ENCODE data around the gene UFD1.

DNA sequence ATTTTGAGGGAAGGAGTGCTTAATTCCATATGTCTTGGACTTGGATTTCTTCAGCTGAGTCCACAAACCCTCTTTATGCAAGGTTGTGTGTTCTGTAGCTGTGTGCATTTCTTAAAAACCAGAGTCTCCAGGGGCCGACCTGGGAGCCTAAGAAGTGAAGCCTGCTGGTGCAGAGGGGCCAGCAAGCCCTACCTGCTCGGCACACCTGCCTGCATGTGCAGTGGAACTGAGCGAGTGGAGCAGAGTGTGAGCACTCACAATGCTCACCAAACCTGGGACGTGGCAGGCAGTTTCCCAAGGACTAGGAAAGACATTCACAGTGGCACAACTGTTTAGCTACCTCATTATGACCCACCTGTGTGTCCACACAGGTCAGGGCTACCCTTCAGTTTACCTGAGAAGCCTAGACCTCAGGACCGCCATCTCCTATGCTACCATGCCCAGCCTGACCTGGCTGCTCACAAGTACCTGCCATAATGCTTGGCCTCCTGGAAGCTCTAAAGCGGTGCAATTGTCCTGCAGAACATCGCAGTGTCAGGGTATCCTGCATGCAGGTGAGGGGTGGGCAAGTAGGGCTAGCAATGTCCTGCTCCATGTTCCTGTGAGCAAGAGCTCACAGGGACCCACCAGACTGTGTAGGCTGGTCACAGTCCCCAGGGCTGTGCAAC, 35.3 kb downstream of the UFD1 start:
- TF ChIP-seq ZBTB43 (CRISPR knock-in tag; conservative IDR thresholded peaks at IDR 0.05) (no peak), DNMT1 (CRISPR knock-in tag; IDR thresholded peaks at IDR 0.05) (no peak), ZNF776 (CRISPR knock-in tag; IDR thresholded peaks at IDR 0.05) (no peak), DPF2 (CRISPR knock-in tag; IDR thresholded peaks at IDR 0.05; ENCODE audit: borderline replicate concordance, low read depth) (no peak), EP300 (IDR thresholded peaks at IDR 0.05; ENCODE audit: low read depth in 2 of 2, low read length in 2 of 2) (no peak), EP300 (CRISPR knock-in tag; IDR thresholded peaks at IDR 0.05; ENCODE audit: borderline replicate concordance) (no peak), RFX1 (IDR thresholded peaks at IDR 0.05) (no peak), MLX (CRISPR knock-in tag; IDR thresholded peaks at IDR 0.05) (no peak), HCFC1 (IDR thresholded peaks at IDR 0.05; ENCODE audit: low read depth, low read length) (no peak), MAX (IDR thresholded peaks at IDR 0.05) (no peak), REST (IDR thresholded peaks at IDR 0.05; ENCODE audit: borderline replicate concordance in 1 of 2, low read depth in 1 of 2, low read length in 2 of 2) (no peak)
- TF ChIP-seq, protein P1, sequence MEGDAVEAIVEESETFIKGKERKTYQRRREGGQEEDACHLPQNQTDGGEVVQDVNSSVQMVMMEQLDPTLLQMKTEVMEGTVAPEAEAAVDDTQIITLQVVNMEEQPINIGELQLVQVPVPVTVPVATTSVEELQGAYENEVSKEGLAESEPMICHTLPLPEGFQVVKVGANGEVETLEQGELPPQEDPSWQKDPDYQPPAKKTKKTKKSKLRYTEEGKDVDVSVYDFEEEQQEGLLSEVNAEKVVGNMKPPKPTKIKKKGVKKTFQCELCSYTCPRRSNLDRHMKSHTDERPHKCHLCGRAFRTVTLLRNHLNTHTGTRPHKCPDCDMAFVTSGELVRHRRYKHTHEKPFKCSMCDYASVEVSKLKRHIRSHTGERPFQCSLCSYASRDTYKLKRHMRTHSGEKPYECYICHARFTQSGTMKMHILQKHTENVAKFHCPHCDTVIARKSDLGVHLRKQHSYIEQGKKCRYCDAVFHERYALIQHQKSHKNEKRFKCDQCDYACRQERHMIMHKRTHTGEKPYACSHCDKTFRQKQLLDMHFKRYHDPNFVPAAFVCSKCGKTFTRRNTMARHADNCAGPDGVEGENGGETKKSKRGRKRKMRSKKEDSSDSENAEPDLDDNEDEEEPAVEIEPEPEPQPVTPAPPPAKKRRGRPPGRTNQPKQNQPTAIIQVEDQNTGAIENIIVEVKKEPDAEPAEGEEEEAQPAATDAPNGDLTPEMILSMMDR (CRISPR knock-in tag; IDR thresholded peaks at IDR 0.05), result no peak
- TF ChIP-seq, protein P2, sequence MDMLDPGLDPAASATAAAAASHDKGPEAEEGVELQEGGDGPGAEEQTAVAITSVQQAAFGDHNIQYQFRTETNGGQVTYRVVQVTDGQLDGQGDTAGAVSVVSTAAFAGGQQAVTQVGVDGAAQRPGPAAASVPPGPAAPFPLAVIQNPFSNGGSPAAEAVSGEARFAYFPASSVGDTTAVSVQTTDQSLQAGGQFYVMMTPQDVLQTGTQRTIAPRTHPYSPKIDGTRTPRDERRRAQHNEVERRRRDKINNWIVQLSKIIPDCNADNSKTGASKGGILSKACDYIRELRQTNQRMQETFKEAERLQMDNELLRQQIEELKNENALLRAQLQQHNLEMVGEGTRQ (IDR thresholded peaks at IDR 0.05; ENCODE audit: low read depth, low read length), result no peak
- TF ChIP-seq, protein P2 (CRISPR knock-in tag; IDR thresholded peaks at IDR 0.05; ENCODE audit: borderline replicate concordance), result no peak

Data from HepG2 (cell line).